Activated CD8-positive, alpha-beta T cell treated with anti-CD3 and anti-CD28 coated beads for 36 hours (primary cell): ENCODE measurements around the gene CNTD1. TPM values are rescaled to one million over a fixed set of nuclear protein-coding genes. Genes with fewer than 3 reads are reported as not detected.

Experiments
- ATAC-seq: fragments of 200-7000 bp; cut with Tn5 transposase; one replicate; pipeline ENCODE4 v1.10.0; 2021; ENCODE audit warnings: mild to moderate bottlenecking, moderate library complexity
- CTCF ChIA-PET: fragments of 350-600 bp; sonication (Branson Sonifier 250); formaldehyde crosslinking; loops from one replicate; lab custom pipeline; 2021; ENCODE audit warnings: antibody characterized with exemption; lab: Charles Lee
- POLR2A ChIA-PET: fragments of 350-600 bp; sonication (Branson Sonifier 250); formaldehyde crosslinking; loops from one replicate; lab custom pipeline; 2021; ENCODE audit warnings: antibody characterized with exemption; lab: Charles Lee
- DNase-seq: peaks from one replicate; pipeline ENCODE4 v3.0.0-alpha.2; 2020
- H3K27ac Mint-ChIP-seq: one replicate; pipeline ENCODE4 v1.8.0; 2021; ENCODE audit warnings: mild to moderate bottlenecking, mixed read lengths
- H3K27me3 Mint-ChIP-seq: one replicate; pipeline ENCODE4 v1.8.0; 2021; ENCODE audit warnings: mixed read lengths
- H3K36me3 Mint-ChIP-seq: one replicate; pipeline ENCODE4 v1.8.0; 2021; ENCODE audit warnings: low read depth, mixed read lengths
- H3K4me1 Mint-ChIP-seq: one replicate; pipeline ENCODE4 v1.8.0; 2021; ENCODE audit warnings: low read depth, mixed read lengths
- H3K4me3 Mint-ChIP-seq: one replicate; pipeline ENCODE4 v1.8.0; 2021; ENCODE audit warnings: mild to moderate bottlenecking, moderate library complexity, mixed read lengths
- H3K9me3 Mint-ChIP-seq: one replicate; pipeline ENCODE4 v1.8.0; 2021; ENCODE audit warnings: mixed read lengths
- CTCF ChIP-seq: fragments of 200-600 bp; IDR thresholded peaks from one replicate; pipeline ENCODE4 v1.8.0; 2022; ENCODE audit warnings: antibody characterized with exemption, mild to moderate bottlenecking
- intact Hi-C: fragments of 100-400 bp; cut with micrococcal nuclease; formaldehyde crosslinking; loops from one replicate; pipeline ENCODE4 v1.10.0; 2022
- total RNA-seq, 2 experiments: library from RNA; stranded (reverse); gene quantifications; one replicate each; pipeline ENCODE4 v1.2.3, GENCODE V29; 2021

CNTD1 gene
- total RNA-seq, result under 1 TPM in 1 of 2 experiments, not detected in 1; 0.23 TPM

GRCh38 chr17:42798383-42799380, at the start of gene CNTD1, which contains the start of gene COA3:
CNTD1 (plus strand) TSS chr17:42798861; CDS start chr17:42799068, 207 bp downstream.
COA3 (minus strand) TSS chr17:42798704; CDS start chr17:42798681, 23 bp downstream.
- ChIA-PET CTCF (interaction anchor here (1.0 to 2.3 kb wide), 5 partner anchors 20 to 38 kb away, joined by 3 to 11 read pairs (median 4); partner anchors contain the start of gene VPS25), POLR2A (interaction anchor here (0.6 to 1.8 kb wide), 7 partner anchors 15 to 1079 kb away, joined by 3 to 4 read pairs (median 3); partner anchors contain the start of gene AARSD1)
- peaks cover 10% of the 10 kb centered on the region for H3K36me3 Mint-ChIP-seq
- intact Hi-C loops, result no loop called here
- peaks cover 2% of the 10 kb centered on the region for H3K9me3 Mint-ChIP-seq
- no peak for TF ChIP-seq CTCF
- H3K27ac Mint-ChIP-seq, result peak within 1 kb of the TSS; percentile 78
- peak; percentile 91 for DNase-seq
- ATAC-seq, result peak; percentile 100
- H3K4me1 Mint-ChIP-seq, result peaks cover 16% of the 10 kb centered on the region
- H3K27me3 Mint-ChIP-seq, result no peaks in the 10 kb centered on the region
- peak within 1 kb of the TSS; percentile 92 for H3K4me3 Mint-ChIP-seq

GRCh38 chr17:42748908-42749798, 49.5 kb upstream of the CNTD1 start:
- ChIA-PET CTCF (interaction anchor here (1.7 to 5.4 kb wide), 2 partner anchors 13 to 14 kb away, joined by 5 to 38 read pairs; no protein-coding TSS in a partner anchor), POLR2A (interaction anchor here (0.7 kb wide), 1 partner anchor 14 kb away, joined by 3 read pairs; no protein-coding TSS in a partner anchor)
- TF ChIP-seq CTCF, result no peak
- intact Hi-C loops, result no loop called here
- no peak overlapping the region for H3K4me3 Mint-ChIP-seq
- no peaks in the 10 kb centered on the region for H3K9me3 Mint-ChIP-seq
- ATAC-seq (no peak), DNase-seq (no peak)
- H3K27ac Mint-ChIP-seq, result no peak overlapping the region
- H3K27me3 Mint-ChIP-seq, result peaks cover 15% of the 10 kb centered on the region
- H3K4me1 Mint-ChIP-seq, result peaks cover 7% of the 10 kb centered on the region
- H3K36me3 Mint-ChIP-seq, result no peaks in the 10 kb centered on the region

- H3K36me3 Mint-ChIP-seq, result no peaks in the 10 kb centered on the region
- no peaks in the 10 kb centered on the region for H3K4me1 Mint-ChIP-seq
- TF ChIP-seq CTCF, result no peak
- no peak for DNase-seq
- H3K9me3 Mint-ChIP-seq, result no peaks in the 10 kb centered on the region
- CTCF ChIA-PET, result interaction anchor here (1.3 to 5.4 kb wide), 4 partner anchors 9 to 172 kb away, joined by 5 to 38 read pairs (median 6); no protein-coding TSS in a partner anchor
- intact Hi-C loops, result no loop called here
- peaks cover 15% of the 10 kb centered on the region for H3K27me3 Mint-ChIP-seq
- ATAC-seq, result no peak
- H3K4me3 Mint-ChIP-seq, result no peak overlapping the region
- no peak overlapping the region for H3K27ac Mint-ChIP-seq
- POLR2A ChIA-PET, result no interaction called here
Observed at GRCh38 chr17:42750739-42751344, 47.8 kb upstream of the CNTD1 start.

- intact Hi-C loops, result no loop called here
- no peak overlapping the region for H3K4me3 Mint-ChIP-seq
- H3K9me3 Mint-ChIP-seq, result no peaks in the 10 kb centered on the region
- ATAC-seq (no peak), DNase-seq (no peak)
- no peaks in the 10 kb centered on the region for H3K4me1 Mint-ChIP-seq
- TF ChIP-seq CTCF, result no peak
- peaks cover 18% of the 10 kb centered on the region for H3K27me3 Mint-ChIP-seq
- no peaks in the 10 kb centered on the region for H3K36me3 Mint-ChIP-seq
- CTCF ChIA-PET, result interaction anchor here (0.7 to 1.8 kb wide), 2 partner anchors 8 to 12 kb away, joined by 3 to 6 read pairs; no protein-coding TSS in a partner anchor
- H3K27ac Mint-ChIP-seq, result no peak overlapping the region
- POLR2A ChIA-PET, result no interaction called here
Observed at GRCh38 chr17:42751628-42752027, 47.0 kb upstream of the CNTD1 start.
